IPS-15b (cell line): ENCODE data around the gene NOSTRIN.

Source experiments
- H3K27me3 ChIP-seq: one replicate; pipeline ENCODE4 v1.6.1; 2013; ENCODE audit warnings: low read length; ENCODE audit not compliant: control insufficient read depth, insufficient read depth
- H3K36me3 ChIP-seq: one replicate; pipeline ENCODE4 v1.6.1; 2013; ENCODE audit warnings: low read length; ENCODE audit not compliant: control insufficient read depth, insufficient read depth
- H3K4me1 ChIP-seq: one replicate; pipeline ENCODE4 v1.6.1; 2013; ENCODE audit warnings: mild to moderate bottlenecking, low read length; ENCODE audit not compliant: control insufficient read depth, insufficient read depth
- H3K4me3 ChIP-seq: one replicate; pipeline ENCODE4 v1.5.1; 2013; ENCODE audit warnings: low read depth, low read length
- H3K9ac ChIP-seq: one replicate; pipeline ENCODE4 v1.6.1; 2013; ENCODE audit warnings: low read depth, mild to moderate bottlenecking, low read length
- H3K9me3 ChIP-seq: one replicate; pipeline ENCODE4 v1.6.1; 2013; ENCODE audit warnings: mild to moderate bottlenecking, low read length; ENCODE audit not compliant: control insufficient read depth, insufficient read depth

The NOSTRIN gene

DNA sequence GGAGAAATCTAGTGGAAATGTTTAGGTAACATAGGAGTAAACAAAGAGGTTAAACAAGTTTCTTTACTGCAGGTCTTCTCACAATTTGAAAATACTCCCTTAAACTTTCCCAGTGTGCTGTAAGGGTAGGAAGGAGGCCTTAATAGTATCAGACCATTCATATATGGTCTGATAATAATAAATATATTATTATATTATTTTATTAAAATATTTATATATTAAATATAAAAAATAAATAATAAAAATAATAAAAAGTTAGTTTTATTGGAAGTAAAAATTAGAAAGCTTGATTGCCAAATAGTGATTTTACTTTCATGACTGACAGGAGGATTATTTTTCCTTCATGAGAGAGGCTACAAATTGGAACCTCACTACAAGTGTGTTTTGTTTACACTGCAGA, 7.1 kb downstream of the NOSTRIN start:
- peaks cover 2% of the 10 kb centered on the region for H3K4me1 ChIP-seq
- no peak overlapping the region for H3K9ac ChIP-seq

DNA sequence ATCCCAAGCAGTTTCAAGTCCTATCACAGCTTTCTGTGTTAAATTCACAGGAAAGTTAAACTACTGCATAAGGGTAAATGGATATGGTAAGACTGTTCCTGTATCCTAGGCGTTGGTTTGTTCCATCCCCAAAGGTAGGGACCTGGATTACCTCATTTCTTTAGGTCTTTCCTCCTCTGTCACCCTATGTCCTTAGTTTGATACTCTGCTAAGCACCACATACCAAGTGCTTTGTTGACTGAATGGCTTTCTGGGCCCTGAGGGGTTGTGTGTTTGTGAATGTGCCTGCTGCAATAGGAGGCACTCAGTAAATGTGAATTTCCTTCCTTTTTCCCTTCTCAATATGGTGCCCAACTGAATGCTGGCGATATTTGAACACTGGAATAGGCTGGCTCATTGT, 7.8 kb downstream of the NOSTRIN start:
- Histone ChIP-seq H3K27me3 (no peaks in the 10 kb centered on the region), H3K36me3 (no peaks in the 10 kb centered on the region), H3K4me3 (no peak overlapping the region), H3K4me1 (peaks cover 2% of the 10 kb centered on the region), H3K9ac (no peak overlapping the region), H3K9me3 (no peaks in the 10 kb centered on the region)

More for the DNA sequence above, 7.1 kb downstream of the NOSTRIN start:
- Histone ChIP-seq H3K4me3 (no peak overlapping the region), H3K36me3 (no peaks in the 10 kb centered on the region), H3K27me3 (no peaks in the 10 kb centered on the region), H3K9me3 (no peaks in the 10 kb centered on the region)

DNA sequence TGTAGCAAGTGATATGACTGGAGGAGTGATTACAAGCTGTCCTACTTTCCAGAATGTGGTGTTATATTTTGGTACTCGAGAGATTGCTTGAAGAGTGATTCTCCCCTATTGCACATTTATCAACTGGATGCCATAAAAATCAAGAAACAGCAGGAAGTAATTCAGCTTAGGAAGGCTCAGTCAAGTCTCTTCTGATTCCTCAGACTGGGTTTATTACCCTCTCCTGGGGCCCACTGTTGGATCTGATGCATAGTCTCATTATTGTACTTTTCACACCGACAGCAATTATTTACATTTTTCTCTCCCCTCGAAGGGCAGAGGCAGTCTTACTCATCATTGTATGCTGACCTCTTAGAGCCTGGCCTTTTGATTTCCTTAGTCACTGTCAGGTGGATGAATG, 9.3 kb downstream of the NOSTRIN start:
- Histone ChIP-seq H3K27me3 (no peaks in the 10 kb centered on the region), H3K36me3 (no peaks in the 10 kb centered on the region), H3K9ac (no peak overlapping the region), H3K9me3 (no peaks in the 10 kb centered on the region), H3K4me1 (peaks cover 2% of the 10 kb centered on the region), H3K4me3 (no peak overlapping the region)

DNA sequence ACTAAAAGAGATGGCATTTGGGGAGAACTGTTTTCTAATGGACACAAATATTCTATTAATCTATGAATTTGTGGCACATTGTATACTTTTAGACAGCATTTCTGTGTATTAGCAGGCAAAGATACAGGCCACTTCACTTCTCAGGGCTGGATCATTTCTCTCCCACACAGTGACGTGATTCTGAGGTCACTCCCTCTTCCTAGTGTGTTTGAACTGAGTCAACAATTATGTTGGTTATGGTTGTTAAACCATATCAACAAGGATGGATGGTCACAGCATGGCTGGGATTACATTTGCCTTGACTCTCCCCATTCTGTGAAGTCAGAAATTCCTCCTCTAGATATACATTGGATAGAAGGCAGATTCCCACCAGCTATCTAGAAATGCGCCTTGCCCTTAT, 11.6 kb downstream of the NOSTRIN start:
- H3K9me3 ChIP-seq, result no peaks in the 10 kb centered on the region
- no peak overlapping the region for H3K9ac ChIP-seq

DNA sequence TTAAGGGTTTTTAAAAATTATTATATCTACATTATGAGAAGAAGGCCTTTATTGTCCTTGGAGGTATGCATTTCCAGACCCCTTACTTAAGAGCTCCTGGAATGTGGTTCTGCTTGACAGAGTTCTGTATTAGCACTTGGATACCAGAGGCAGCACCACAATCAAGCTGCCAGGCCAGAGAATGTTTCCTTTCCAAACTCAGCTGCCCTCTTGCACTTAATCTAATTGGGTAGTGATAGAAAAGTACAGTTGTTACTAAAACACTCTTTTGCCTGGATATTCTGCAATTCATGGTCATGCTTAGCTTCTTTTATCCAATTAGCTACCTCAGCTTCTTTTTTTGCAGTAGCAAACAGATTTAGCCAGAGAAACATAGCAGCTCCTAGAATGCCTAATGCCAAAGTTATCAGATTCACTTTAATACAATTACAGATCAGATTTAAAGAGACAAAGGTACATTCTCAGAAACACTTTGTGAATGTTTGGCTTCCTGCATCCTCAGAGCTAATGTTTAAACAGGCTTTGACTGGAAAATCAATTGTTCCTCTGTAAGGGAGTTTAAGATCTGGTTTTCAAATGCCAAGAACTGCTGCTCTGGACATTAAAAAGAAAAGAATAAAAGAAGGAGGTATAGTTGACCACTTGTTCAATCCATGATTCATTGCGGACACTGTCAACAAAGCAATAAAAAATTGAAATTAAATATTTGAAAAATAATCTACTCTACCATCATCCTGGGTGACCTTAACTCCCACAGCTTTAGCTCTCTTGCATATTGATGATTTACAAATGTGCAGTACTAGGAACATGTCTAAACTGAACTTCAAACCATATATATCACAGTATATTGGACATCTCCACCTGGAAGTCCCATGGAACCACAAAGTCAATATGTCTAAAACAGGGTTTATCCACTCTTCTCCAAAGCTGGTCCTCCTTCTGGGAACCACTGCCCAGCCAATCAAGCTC, 12.8 kb downstream of the NOSTRIN start:
- Histone ChIP-seq H3K9ac (no peak overlapping the region), H3K4me1 (no peaks in the 10 kb centered on the region), H3K36me3 (no peaks in the 10 kb centered on the region), H3K9me3 (no peaks in the 10 kb centered on the region), H3K27me3 (no peaks in the 10 kb centered on the region), H3K4me3 (no peak overlapping the region)

More for the DNA sequence above, 11.6 kb downstream of the NOSTRIN start:
- Histone ChIP-seq H3K27me3 (no peaks in the 10 kb centered on the region), H3K4me3 (no peak overlapping the region), H3K4me1 (peaks cover 2% of the 10 kb centered on the region), H3K36me3 (no peaks in the 10 kb centered on the region)

DNA sequence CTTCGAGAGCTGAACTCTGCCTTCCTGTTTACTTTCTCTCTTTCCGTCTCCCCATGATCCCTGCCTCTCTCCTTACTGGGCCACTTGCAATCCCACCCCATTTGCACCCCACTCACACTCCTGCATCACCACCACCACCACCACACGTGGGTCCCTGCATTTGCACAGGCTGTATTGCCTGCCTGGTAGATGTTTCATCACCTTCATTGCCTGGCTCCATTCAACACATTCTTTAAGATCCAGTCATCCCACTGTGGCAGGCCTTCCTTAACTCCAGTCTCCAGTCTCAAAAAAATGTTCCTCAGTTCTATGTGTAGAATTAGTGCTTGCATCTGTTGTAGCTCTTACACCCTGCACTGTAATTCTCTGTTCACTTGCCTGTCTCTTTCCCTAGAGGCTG, 13.9 kb downstream of the NOSTRIN start:
- Histone ChIP-seq H3K9ac (no peak overlapping the region), H3K9me3 (no peaks in the 10 kb centered on the region), H3K36me3 (no peaks in the 10 kb centered on the region), H3K4me1 (no peaks in the 10 kb centered on the region), H3K27me3 (no peaks in the 10 kb centered on the region), H3K4me3 (no peak overlapping the region)

DNA sequence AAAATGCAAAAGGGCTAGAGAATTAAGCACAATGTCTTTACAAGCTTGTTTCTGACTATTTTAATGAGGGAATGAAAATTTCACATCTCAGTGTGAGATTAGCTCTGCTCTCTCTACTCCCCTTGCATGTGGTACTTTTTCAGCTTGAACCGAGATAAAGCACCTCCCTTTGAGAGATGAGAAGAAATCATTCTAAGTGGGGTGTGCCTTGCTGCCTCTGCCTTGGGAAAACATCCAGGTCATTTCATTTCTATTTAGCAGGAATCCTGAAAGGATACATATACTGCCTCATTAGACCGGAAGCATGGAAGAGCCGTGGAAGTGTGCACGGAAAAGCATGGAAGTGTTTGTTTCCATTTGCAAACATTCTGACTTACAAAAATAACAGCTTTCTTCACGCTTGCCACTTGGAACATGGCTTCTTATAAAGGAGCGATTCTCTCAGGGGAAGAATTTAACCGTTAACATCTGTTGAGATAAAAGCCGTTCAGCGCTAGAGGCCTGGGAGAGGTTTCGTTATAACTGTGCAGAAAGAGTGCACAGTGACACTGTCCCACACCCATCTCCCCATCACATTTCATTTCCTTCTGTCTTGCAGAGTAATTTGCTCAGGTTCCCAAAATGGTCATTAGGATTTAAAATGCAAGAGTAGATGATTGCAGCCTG, 16.7 kb downstream of the NOSTRIN start:
- no peak overlapping the region for H3K4me3 ChIP-seq

DNA sequence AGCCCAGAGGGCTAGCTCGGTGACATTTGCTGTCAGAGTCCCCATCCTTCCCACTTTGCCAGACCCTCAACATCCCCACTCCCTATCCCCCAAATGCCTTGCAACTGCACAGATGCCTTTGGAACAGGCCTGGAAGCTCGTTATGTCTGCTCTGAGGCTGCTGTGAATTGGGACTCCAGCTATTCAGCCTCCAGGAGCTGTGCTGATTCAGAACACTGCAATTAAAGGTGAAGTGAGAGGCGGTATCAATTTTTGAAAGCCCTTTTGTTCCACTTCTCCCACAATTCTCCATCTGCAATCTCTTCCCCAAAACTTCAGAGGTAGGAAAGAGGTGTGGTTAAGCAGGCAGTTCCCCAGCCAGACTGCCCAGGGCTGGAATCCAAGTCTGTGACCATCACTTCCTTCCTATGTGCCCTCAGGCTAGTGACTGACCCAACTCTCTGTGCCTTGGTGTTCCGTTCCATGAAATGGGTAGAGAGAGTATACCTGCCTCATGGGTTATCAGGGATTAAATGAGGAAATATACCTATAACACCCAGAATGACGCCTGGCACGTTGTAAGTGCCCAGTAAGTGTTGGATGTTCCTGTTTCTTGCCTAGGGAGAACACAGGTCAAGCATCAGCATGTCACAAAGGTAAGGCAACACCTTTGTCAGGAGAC, 17.5 kb downstream of the NOSTRIN start:
- Histone ChIP-seq H3K27me3 (no peaks in the 10 kb centered on the region), H3K4me1 (no peaks in the 10 kb centered on the region), H3K4me3 (no peak overlapping the region), H3K9ac (no peak overlapping the region), H3K9me3 (no peaks in the 10 kb centered on the region), H3K36me3 (no peaks in the 10 kb centered on the region)

More for the DNA sequence above, 16.7 kb downstream of the NOSTRIN start:
- Histone ChIP-seq H3K9me3 (no peaks in the 10 kb centered on the region), H3K9ac (no peak overlapping the region), H3K36me3 (no peaks in the 10 kb centered on the region), H3K4me1 (no peaks in the 10 kb centered on the region), H3K27me3 (no peaks in the 10 kb centered on the region)

DNA sequence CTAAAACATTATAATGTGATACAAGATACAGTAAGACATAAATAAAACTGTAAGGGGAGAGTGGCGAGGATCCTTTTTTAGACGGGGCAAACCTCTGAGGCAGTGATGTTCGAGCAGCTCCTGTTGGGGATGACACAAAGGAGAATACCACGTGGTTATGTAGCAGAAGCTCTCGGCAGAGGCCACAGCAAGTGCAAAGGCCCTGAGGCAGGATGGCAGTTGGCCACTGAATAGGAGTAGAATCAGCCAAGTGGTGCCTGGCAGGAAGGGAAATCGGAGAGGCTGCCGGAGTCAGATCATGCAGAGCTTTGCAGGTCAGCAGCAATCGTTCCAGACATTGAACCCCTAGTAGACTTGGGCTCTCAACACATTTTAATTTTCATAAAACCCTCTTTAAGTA, 19.1 kb downstream of the NOSTRIN start:
- no peak overlapping the region for H3K9ac ChIP-seq
- H3K4me3 ChIP-seq, result no peak overlapping the region
- H3K9me3 ChIP-seq, result no peaks in the 10 kb centered on the region
- no peaks in the 10 kb centered on the region for H3K27me3 ChIP-seq
- no peaks in the 10 kb centered on the region for H3K4me1 ChIP-seq
- no peaks in the 10 kb centered on the region for H3K36me3 ChIP-seq

DNA sequence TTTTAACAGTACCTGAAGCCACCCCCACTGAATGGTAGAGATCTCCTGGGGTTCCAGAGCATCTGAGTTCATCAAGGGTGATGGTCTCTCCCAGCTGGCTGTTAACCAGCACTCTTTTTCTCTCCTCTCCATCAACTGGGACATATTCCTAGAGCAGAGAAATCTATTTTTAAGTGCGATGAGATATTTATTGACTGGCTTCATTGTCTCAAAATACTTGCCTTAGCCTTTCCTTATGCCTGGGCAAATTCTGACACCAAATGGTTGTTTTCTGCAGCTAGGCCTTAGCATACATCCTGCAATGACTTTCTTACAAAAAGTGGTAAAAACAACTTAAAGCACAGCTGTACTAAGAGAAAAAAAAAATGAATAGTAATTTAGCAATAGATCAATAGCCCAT, 19.6 kb downstream of the NOSTRIN start:
- Histone ChIP-seq H3K4me1 (no peaks in the 10 kb centered on the region), H3K9me3 (no peaks in the 10 kb centered on the region), H3K36me3 (no peaks in the 10 kb centered on the region), H3K4me3 (no peak overlapping the region), H3K9ac (no peak overlapping the region), H3K27me3 (no peaks in the 10 kb centered on the region)

DNA sequence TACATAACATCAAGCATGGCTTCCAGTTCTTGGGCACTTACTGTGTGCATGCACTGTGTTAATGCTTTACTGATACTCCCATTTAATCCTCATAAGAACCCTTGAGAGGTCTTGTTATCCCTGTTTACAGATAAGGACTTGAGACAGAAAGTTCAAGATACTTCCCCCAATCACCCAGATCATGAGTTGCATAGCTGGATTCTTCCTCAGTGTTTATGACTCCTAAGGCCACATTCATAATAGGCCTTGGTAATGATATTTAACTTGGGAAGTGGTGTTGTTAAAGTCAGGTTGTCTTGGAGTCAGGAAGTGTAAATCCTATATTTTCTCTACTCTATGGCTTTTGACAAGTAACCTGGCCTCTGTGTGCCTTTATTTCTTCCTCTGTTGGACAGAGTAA, 22.7 kb downstream of the NOSTRIN start:
- Histone ChIP-seq H3K9ac (no peak overlapping the region), H3K4me1 (no peaks in the 10 kb centered on the region), H3K27me3 (no peaks in the 10 kb centered on the region), H3K36me3 (no peaks in the 10 kb centered on the region), H3K9me3 (no peaks in the 10 kb centered on the region), H3K4me3 (no peak overlapping the region)
